Measurements from ENCODE around the gene WDR74.
"Not testable (repeated sequence)": the region's sequence is repeated elsewhere in the genome, so short reads cannot be mapped to it uniquely, and the experiment has no call there.

The WDR74 gene

DNA sequence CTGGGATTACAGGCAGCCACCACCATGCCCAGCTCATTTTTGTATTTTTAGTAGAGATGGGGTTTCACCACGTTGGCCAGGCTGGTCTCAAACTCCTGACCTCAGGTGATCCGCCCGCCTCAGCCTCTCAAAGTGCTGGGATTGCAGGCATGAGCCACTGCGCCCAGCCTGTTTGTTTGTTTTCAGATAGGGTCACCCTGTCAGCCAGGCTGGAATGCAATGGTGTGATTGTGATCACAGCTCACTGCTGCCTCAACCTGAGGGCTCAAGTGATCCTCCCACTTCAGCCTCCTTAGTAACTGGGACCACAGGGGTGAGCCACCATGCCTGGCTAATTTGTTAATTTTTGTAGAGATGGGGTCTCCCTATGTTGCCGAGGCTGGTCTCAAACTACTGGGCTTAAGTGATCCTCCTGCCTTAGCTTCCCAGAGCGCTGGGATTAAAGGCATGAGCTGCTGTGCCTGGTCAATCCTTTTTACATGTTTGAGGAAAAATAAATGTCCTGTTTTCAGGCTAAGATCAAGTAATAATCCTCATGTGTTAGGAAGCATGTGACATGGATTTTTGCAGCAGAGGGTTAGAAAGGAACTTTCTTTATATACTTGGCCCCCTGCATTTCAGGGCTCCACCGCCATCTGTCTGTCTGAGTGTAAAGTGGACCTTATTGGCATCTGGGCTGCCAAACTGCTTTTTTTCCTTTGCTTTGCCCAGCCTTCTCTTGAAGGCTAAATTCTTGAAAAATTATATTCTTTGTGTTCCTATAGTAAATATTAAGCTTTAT lies 36.5 kb upstream of the WDR74 start:
- no peak for DNase-seq (ENCODE audit: low read depth)
- TF ChIP-seq, protein P1, sequence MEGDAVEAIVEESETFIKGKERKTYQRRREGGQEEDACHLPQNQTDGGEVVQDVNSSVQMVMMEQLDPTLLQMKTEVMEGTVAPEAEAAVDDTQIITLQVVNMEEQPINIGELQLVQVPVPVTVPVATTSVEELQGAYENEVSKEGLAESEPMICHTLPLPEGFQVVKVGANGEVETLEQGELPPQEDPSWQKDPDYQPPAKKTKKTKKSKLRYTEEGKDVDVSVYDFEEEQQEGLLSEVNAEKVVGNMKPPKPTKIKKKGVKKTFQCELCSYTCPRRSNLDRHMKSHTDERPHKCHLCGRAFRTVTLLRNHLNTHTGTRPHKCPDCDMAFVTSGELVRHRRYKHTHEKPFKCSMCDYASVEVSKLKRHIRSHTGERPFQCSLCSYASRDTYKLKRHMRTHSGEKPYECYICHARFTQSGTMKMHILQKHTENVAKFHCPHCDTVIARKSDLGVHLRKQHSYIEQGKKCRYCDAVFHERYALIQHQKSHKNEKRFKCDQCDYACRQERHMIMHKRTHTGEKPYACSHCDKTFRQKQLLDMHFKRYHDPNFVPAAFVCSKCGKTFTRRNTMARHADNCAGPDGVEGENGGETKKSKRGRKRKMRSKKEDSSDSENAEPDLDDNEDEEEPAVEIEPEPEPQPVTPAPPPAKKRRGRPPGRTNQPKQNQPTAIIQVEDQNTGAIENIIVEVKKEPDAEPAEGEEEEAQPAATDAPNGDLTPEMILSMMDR (IDR thresholded peaks at IDR 0.05; ENCODE audit: low read depth, low read length, missing control alignments): no peak

DNA sequence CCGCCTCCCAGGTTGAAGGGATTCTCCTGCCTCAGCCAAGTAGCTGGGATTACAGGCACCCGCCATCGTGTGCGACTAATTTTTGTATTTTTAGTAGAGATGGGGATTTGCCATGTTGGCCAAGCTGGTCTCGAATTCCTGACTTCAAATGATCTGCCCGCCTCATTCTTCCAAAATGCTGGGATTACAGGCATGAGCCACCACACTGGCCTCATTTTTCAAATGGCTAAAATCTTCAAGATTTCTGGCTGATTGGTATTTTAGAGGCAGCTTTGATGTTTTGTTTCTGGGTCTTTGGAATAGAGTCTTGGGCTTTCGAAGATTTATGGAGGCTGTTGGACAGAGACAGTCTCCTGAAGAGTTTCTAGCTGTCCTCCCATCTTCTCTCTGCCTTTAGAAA lies 35.5 kb upstream of the WDR74 start:
- no peak overlapping the region for H3K4me3 ChIP-seq (ENCODE audit: low read depth, low read length)
- TF ChIP-seq, protein P1 (IDR thresholded peaks at IDR 0.05; ENCODE audit: low read depth, low read length, missing control alignments): no peak
- DNase-seq (ENCODE audit: low read depth): no peak

More for the DNA sequence above, 36.5 kb upstream of the WDR74 start:
- H3K4me3 ChIP-seq (ENCODE audit: low read depth, low read length): no peak overlapping the region

DNA sequence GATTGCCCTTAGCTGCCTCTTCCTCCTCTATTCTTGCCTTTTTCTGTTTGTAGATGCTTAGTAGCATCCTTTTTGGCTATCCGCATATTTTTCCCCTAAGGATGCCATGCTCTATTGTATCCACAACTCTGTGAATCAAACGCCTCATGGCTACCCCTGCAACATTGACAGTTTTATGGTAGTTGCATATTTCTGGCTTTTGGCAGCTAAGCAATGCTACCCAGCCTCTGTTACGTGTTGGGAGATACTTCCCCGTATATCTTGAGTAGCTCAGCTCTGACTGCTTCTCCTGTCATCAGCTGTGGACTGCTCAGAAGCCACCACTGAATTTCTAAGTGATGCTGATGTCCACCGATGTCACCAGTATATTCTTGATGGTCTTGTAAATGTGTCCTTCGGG lies 26.2 kb upstream of the WDR74 start:
- DNase-seq (ENCODE audit: low read depth): no peak
- TF ChIP-seq, protein P1 (IDR thresholded peaks at IDR 0.05; ENCODE audit: low read depth, low read length, missing control alignments): no peak
- H3K4me3 ChIP-seq (ENCODE audit: low read depth, low read length): no peak overlapping the region

DNA sequence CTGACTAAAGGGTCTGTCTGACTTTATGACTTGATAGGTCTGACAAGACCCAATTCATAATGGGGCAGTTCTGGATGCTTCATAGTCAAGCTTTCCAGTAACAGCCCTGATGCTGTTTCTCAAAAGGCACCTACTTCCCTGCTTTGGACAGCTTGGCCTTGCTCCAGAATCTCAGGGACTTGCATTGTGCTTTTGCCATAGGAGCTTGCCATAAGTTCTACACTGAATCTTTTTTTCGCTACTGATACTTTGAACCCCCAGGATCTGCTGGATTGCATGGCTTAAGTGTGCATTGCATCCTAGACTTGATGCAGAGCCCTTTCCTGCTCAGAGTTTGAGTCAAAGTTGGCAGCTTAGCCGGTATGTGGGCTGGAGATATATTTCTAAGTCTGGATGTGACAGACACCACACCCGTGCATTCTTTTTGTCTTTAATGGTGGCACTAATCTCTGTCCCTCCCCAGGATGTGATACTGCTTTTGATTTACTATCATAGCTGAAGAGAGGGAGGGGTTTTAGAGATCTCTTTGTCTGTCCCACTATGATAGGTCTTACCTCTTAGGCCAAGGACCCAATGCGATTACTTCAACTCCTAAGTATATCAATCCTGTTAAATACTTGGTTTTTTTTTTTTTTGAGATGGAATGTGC lies 24.4 kb upstream of the WDR74 start:
- no peak overlapping the region for H3K4me3 ChIP-seq (ENCODE audit: low read depth, low read length)
- TF ChIP-seq, protein P1 (IDR thresholded peaks at IDR 0.05; ENCODE audit: low read depth, low read length, missing control alignments): no peak
- DNase-seq (ENCODE audit: low read depth): no peak

DNA sequence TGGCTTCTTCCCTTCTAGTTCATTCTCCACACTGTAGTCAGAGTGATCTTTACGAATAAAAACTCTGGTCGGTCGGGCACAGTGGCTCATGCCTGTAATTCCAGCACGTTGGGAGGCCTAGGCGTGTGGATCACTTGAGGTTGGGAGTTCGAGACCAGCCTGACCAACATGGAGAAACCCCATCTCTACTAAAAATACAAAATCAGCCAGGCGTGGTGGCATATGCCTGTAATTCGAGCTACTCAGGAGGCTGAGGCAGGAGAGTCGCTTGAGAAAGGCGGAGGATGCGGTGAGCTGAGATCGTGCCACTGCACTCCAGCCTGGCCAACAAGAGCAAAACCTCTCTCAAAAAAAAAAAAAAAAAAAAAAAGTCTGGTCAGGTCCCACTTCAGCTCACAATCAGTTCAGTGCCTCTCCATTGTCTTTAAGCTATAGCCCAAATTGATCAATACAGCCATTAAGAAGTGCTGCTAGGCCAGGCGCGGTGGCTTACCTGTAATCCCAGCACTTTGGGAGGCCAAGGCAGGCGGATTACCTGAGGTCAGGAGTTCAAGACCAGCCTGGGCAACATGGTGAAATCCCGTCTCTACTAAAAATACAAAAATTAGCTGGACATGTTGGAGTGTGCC lies 22.3 kb upstream of the WDR74 start:
- not testable (repeated sequence) for DNase-seq (ENCODE audit: low read depth); H3K4me3 ChIP-seq (ENCODE audit: low read depth, low read length)

DNA sequence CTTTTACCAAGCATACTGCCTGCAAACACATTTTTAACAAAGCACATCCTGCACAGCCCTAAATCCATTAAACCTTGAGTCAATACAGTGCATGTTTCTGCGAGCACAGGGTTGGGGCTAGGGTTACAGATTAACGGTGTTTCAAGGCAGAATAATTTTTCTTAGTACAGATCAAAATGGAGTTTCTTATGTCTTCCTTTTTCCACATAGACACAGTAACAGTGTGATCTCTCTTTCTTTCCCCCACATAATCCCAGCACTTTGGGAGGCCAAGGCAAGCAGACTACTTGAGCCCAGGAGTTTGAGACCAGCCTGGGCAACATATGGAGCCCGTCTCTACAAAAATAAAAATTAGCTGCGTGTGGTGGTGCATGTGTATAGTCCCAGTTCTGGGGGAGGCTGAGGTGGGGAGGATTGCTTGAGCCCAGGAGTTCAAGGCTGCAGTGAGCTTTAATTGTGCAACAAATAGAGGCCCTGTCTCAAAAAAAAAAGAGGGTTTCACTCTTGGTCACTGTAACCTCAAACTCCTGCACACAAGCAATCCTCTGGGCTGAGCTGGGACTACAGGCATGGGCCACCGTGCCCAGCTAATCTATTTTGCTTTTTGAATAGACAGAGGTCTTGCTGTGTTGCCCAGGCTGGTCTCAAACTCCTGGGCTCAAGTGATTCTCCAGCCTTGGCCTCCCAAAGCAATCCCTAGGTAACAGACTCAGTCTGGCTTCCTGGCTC lies 21.6 kb upstream of the WDR74 start:
- TF ChIP-seq, protein P1 (IDR thresholded peaks at IDR 0.05; ENCODE audit: low read depth, low read length, missing control alignments): no peak
- DNase-seq (ENCODE audit: low read depth): no peak
- H3K4me3 ChIP-seq (ENCODE audit: low read depth, low read length): no peak overlapping the region

DNA sequence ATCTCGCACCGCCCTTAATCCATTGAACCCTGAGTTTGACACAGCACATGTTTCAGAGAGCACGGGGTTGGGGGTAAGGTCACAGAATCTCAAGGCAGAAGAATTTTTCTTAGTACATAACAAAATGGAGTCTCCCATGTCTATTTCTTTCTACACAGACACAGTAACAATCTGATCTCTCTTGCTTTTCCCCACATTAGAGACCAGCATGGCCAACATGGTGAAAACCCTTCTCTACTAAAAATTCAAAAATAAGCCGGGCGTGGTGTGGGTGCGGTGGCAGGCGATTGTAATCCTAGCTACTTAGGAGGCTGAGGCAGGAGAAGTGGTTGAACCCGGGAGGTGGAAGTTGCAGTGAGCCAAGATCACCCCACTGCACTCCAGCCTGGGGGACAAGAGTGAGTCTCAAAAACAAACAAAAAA lies 19.9 kb upstream of the WDR74 start:
- DNase-seq (ENCODE audit: low read depth); H3K4me3 ChIP-seq (ENCODE audit: low read depth, low read length): not testable (repeated sequence)

Data from GM12864 (cell line).